Panc1 (cell line): ENCODE measurements around the gene BEND3.

Source experiments
- CTCF ChIP-seq: fragments of 450-650 bp; IDR thresholded peaks from 2 replicates; pipeline ENCODE4 v1.5.1; 2017; ENCODE audit warnings: mild to moderate bottlenecking
- POLR2AphosphoS5 ChIP-seq: IDR thresholded peaks from 2 replicates; pipeline ENCODE4 v1.6.1; 2012; ENCODE audit warnings: mild to moderate bottlenecking, low read depth, low read length, moderate library complexity
- SIN3A ChIP-seq: IDR thresholded peaks from 2 replicates; pipeline ENCODE4 v1.6.1; 2012; ENCODE audit warnings: low read depth, mild to moderate bottlenecking, low read length, moderate library complexity, borderline replicate concordance; ENCODE audit not compliant: insufficient read depth
- TCF7L2 ChIP-seq: IDR thresholded peaks from 2 replicates; pipeline ENCODE4 v1.6.1; 2011; ENCODE audit warnings: mild to moderate bottlenecking, low read depth, low read length, inconsistent platforms
- TF ChIP-seq, protein P1 (sequence below), 2 experiments: IDR thresholded peaks; 2 replicates each; pipeline ENCODE4 v1.6.1; 2011 to 2012; ENCODE audit warnings: low read depth in 2 of 2, control low read depth in 1 of 2, low read length in 1 of 2, mild to moderate bottlenecking in 1 of 2, moderate library complexity in 1 of 2; ENCODE audit not compliant: insufficient read depth in 1 of 2

DNA sequence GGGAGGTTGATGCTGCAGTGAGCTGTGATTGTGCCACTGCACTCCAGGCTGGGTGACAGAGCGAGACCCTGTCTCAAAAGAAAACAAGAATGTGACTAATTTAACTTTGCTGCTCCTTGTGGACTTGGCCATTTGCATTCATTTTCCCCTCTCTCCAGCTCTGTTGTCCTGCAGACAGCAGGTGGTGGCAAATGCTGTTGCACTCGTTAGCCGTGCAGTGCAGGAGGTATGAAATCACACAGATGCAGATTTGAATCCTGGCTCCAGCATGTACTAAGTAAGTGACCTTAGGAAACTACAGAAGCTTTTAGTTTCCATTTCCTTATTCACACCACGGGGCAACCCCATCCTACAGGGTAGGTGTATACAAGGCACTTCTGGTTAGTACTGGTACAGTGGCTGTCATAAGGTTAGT lies 9.6 kb upstream of the BEND3 start:
- no peak for TF ChIP-seq POLR2AphosphoS5
- no peak for TF ChIP-seq CTCF
- TF ChIP-seq, protein P1, sequence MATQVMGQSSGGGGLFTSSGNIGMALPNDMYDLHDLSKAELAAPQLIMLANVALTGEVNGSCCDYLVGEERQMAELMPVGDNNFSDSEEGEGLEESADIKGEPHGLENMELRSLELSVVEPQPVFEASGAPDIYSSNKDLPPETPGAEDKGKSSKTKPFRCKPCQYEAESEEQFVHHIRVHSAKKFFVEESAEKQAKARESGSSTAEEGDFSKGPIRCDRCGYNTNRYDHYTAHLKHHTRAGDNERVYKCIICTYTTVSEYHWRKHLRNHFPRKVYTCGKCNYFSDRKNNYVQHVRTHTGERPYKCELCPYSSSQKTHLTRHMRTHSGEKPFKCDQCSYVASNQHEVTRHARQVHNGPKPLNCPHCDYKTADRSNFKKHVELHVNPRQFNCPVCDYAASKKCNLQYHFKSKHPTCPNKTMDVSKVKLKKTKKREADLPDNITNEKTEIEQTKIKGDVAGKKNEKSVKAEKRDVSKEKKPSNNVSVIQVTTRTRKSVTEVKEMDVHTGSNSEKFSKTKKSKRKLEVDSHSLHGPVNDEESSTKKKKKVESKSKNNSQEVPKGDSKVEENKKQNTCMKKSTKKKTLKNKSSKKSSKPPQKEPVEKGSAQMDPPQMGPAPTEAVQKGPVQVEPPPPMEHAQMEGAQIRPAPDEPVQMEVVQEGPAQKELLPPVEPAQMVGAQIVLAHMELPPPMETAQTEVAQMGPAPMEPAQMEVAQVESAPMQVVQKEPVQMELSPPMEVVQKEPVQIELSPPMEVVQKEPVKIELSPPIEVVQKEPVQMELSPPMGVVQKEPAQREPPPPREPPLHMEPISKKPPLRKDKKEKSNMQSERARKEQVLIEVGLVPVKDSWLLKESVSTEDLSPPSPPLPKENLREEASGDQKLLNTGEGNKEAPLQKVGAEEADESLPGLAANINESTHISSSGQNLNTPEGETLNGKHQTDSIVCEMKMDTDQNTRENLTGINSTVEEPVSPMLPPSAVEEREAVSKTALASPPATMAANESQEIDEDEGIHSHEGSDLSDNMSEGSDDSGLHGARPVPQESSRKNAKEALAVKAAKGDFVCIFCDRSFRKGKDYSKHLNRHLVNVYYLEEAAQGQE (IDR thresholded peaks at IDR 0.05; ENCODE audit: insufficient read depth in 1 of 2, low read depth in 2 of 2, low read length in 1 of 2), result no peak
- TF ChIP-seq TCF7L2, result no peak
- no peak for TF ChIP-seq SIN3A
